HEK293 (cell line): ENCODE results near the gene CCDC142.
A peak's percentile ranks its signal among the peaks of the same experiment; 100 is the strongest.

Source experiments
- CTCF ChIA-PET: fragments of 350-600 bp; formaldehyde crosslinking; extraction: SDS; loops from one replicate; lab custom pipeline; 2021; ENCODE audit warnings: antibody characterized with exemption; lab: Yijun Ruan, JAX
- POLR2A ChIA-PET: fragments of 300-600 bp; formaldehyde crosslinking; extraction: SDS; loops from one replicate; lab custom pipeline; 2020; ENCODE audit warnings: antibody characterized with exemption, inconsistent platforms; lab: Yijun Ruan, JAX
- H3K27ac ChIP-seq: fragments of 200-500 bp; sonication (Bioruptor generic); 2 replicates; pipeline ENCODE4 v1.5.1; 2014; ENCODE audit warnings: low read depth, low read length, control low read depth, inconsistent platforms; ENCODE audit errors: extremely low read depth
- H3K36me3 ChIP-seq, 2 experiments: fragments of 200-500 bp in 1 of 2; sonication (Bioruptor generic) in 1 of 2; 1 replicate in 1 of 2; 2 replicates in 1 of 2; pipeline ENCODE4 v1.5.1; 2014 to 2017; ENCODE audit warnings: inconsistent platforms in 2 of 2, low read length in 2 of 2; ENCODE audit not compliant: control insufficient read depth in 2 of 2, insufficient read depth in 1 of 2
- H3K4me1 ChIP-seq: fragments of 200-500 bp; sonication (Bioruptor generic); 2 replicates; pipeline ENCODE4 v1.5.1; 2014; ENCODE audit warnings: mild to moderate bottlenecking, low read length, inconsistent platforms; ENCODE audit not compliant: control insufficient read depth, insufficient read depth
- H3K4me3 ChIP-seq: 2 replicates; pipeline ENCODE4 v1.5.1; 2011; ENCODE audit warnings: low read depth, mild to moderate bottlenecking, control low read depth, low read length, moderate library complexity
- H3K9me3 ChIP-seq: fragments of 200-500 bp; sonication (Bioruptor generic); 2 replicates; pipeline ENCODE4 v1.5.1; 2014; ENCODE audit warnings: low read depth, low read length, inconsistent platforms; ENCODE audit not compliant: control insufficient read depth, insufficient read depth
- BCL6B ChIP-seq: fragments of 450-650 bp; formaldehyde crosslinking; IDR thresholded peaks from 2 replicates; pipeline ENCODE4 v1.5.1; 2017; ENCODE audit warnings: missing biosample characterization, missing genetic modification characterization
- GLIS1 ChIP-seq: fragments of 450-650 bp; formaldehyde crosslinking; IDR thresholded peaks from 2 replicates; pipeline ENCODE4 v1.5.1; 2016; ENCODE audit warnings: missing biosample characterization, missing genetic modification characterization
- HOXD13 ChIP-seq: sonication (generic); formaldehyde crosslinking; IDR thresholded peaks from 2 replicates; pipeline ENCODE4 v1.8.0; 2022; ENCODE audit warnings: missing genetic modification reagents, borderline replicate concordance
- KLF16 ChIP-seq: fragments of 450-650 bp; formaldehyde crosslinking; IDR thresholded peaks from 2 replicates; pipeline ENCODE4 v1.5.1; 2017; ENCODE audit warnings: missing biosample characterization, missing genetic modification characterization
- MEIS1 ChIP-seq: sonication (generic); formaldehyde crosslinking; IDR thresholded peaks from 2 replicates; pipeline ENCODE4 v1.8.1; 2022; ENCODE audit warnings: missing genetic modification reagents, mild to moderate bottlenecking, borderline replicate concordance
- PRDM10 ChIP-seq: fragments of 450-650 bp; formaldehyde crosslinking; IDR thresholded peaks from 2 replicates; pipeline ENCODE4 v1.5.1; 2016; ENCODE audit warnings: missing biosample characterization, missing genetic modification characterization
- ZBTB1 ChIP-seq: fragments of 450-650 bp; formaldehyde crosslinking; IDR thresholded peaks from 2 replicates; pipeline ENCODE4 v1.5.1; 2016; ENCODE audit warnings: missing biosample characterization, missing genetic modification characterization
- ZBTB26 ChIP-seq: fragments of 450-650 bp; formaldehyde crosslinking; optimal IDR thresholded peaks from 2 replicates; pipeline ENCODE3; 2016; ENCODE audit warnings: missing biosample characterization, mild to moderate bottlenecking, missing genetic modification characterization
- ZBTB49 ChIP-seq: fragments of 450-650 bp; formaldehyde crosslinking; IDR thresholded peaks from 2 replicates; pipeline ENCODE4 v1.5.1; 2016; ENCODE audit warnings: missing biosample characterization, missing genetic modification characterization, low read depth
- ZNF157 ChIP-seq: fragments of 450-650 bp; formaldehyde crosslinking; IDR thresholded peaks from 2 replicates; pipeline ENCODE4 v1.5.1; 2016; ENCODE audit warnings: missing biosample characterization, missing genetic modification characterization
- ZNF175 ChIP-seq: fragments of 450-650 bp; formaldehyde crosslinking; IDR thresholded peaks from 2 replicates; pipeline ENCODE4 v1.5.1; 2016; ENCODE audit warnings: missing biosample characterization, missing genetic modification characterization
- ZNF221 ChIP-seq: fragments of 450-650 bp; formaldehyde crosslinking; IDR thresholded peaks from 2 replicates; pipeline ENCODE4 v1.5.1; 2017; ENCODE audit warnings: missing biosample characterization, missing genetic modification characterization, borderline replicate concordance
- ZNF223 ChIP-seq: fragments of 450-650 bp; formaldehyde crosslinking; IDR thresholded peaks from 2 replicates; pipeline ENCODE4 v1.5.1; 2016; ENCODE audit warnings: missing biosample characterization, missing genetic modification characterization
- ZNF26 ChIP-seq: fragments of 450-650 bp; formaldehyde crosslinking; IDR thresholded peaks from 2 replicates; pipeline ENCODE4 v1.5.1; 2016; ENCODE audit warnings: missing biosample characterization, missing genetic modification characterization
- ZNF280C ChIP-seq: fragments of 450-650 bp; formaldehyde crosslinking; IDR thresholded peaks from 2 replicates; pipeline ENCODE4 v1.5.1; 2016; ENCODE audit warnings: missing biosample characterization, missing genetic modification characterization
- ZNF311 ChIP-seq: fragments of 450-650 bp; formaldehyde crosslinking; IDR thresholded peaks from 2 replicates; pipeline ENCODE4 v1.5.1; 2017; ENCODE audit warnings: missing biosample characterization, missing genetic modification characterization, borderline replicate concordance
- ZNF433 ChIP-seq: fragments of 450-650 bp; formaldehyde crosslinking; IDR thresholded peaks from 2 replicates; pipeline ENCODE4 v1.5.1; 2016; ENCODE audit warnings: missing biosample characterization, missing genetic modification characterization, low read depth
- ZNF513 ChIP-seq: fragments of 450-650 bp; IDR thresholded peaks from 2 replicates; pipeline ENCODE4 v1.5.1; 2018; ENCODE audit warnings: missing biosample characterization, missing genetic modification characterization
- ZNF561 ChIP-seq: fragments of 450-650 bp; IDR thresholded peaks from 2 replicates; pipeline ENCODE4 v1.5.1; 2018; ENCODE audit warnings: missing biosample characterization, missing genetic modification characterization, borderline replicate concordance
- ZNF658 ChIP-seq: fragments of 450-650 bp; formaldehyde crosslinking; IDR thresholded peaks from 2 replicates; pipeline ENCODE4; 2016; ENCODE audit warnings: missing biosample characterization, missing genetic modification characterization

The CCDC142 gene

GRCh38 chr2:74472945-74473258 is 9.9 kb downstream of the CCDC142 start (continued):
- TF ChIP-seq ZNF513 (tag by site-specific recombination) (no peak), ZBTB1 (tag by site-specific recombination) (no peak)
- TF ChIP-seq, all 188 proteins: peak for 0

GRCh38 chr2:74472086-74472944 is 10.5 kb downstream of the CCDC142 start, which contains the start of gene MRPL53:
Gene MRPL53 (minus strand): TSS chr2:74472680. CDS start chr2:74472660, 20 bp downstream.
- Histone ChIP-seq H3K27ac (peak within 1 kb of the TSS; percentile 87), H3K36me3 (peaks cover 18 to 31% of the 10 kb centered on the region in 2 experiments; a peak in 2 of 3 replicates), H3K4me3 (peak within 1 kb of the TSS; percentile 55), H3K9me3 (no peaks in the 10 kb centered on the region), H3K4me1 (0 out of 2 replicates have a peak, but pooled peaks cover 2% of the 10 kb centered on the region)
- ChIA-PET CTCF (interaction anchor here (0.8 to 1.5 kb wide), 4 partner anchors 10 to 195 kb away, joined by 3 to 14 read pairs (median 3); partner anchors contain the start of genes CCDC142, INO80B and TTC31), POLR2A (interaction anchor here (0.9 to 4.0 kb wide), 9 partner anchors 9 to 118 kb away, joined by 3 to 44 read pairs (median 5); partner anchors contain the start of genes AUP1, CCDC142, HTRA2 and INO80B)
- peak; percentile 70 for TF ChIP-seq ZBTB26
- 0 out of 2 replicates have a peak, but pooled peaks have one; percentile 8 for TF ChIP-seq GLIS1 (tag by site-specific recombination)
- peak; percentile 83 for TF ChIP-seq HOXD13 (CRISPR knock-in tag)
- no peak for TF ChIP-seq ZNF157 (tag by site-specific recombination)
- no peak for TF ChIP-seq BCL6B (tag by site-specific recombination)
- TF ChIP-seq ZNF561 (tag by site-specific recombination), result peak; percentile 21; the same call in 1 of the 2 replicates
- TF ChIP-seq MEIS1 (CRISPR knock-in tag), result peak; percentile 59; the same call in 1 of the 2 replicates
- TF ChIP-seq ZNF175 (tag by site-specific recombination), result no peak
- no peak for TF ChIP-seq ZNF658 (tag by site-specific recombination)
- no peak for TF ChIP-seq ZNF223 (tag by site-specific recombination)
- TF ChIP-seq ZNF26 (tag by site-specific recombination), result no peak
- TF ChIP-seq PRDM10 (tag by site-specific recombination), result peak; percentile 72
- no peak for TF ChIP-seq ZNF433 (tag by site-specific recombination)
- no peak for TF ChIP-seq ZNF311 (tag by site-specific recombination)
- no peak for TF ChIP-seq ZNF221 (tag by site-specific recombination)
- no peak for TF ChIP-seq ZNF280C
- no peak for TF ChIP-seq KLF16 (tag by site-specific recombination)
- TF ChIP-seq ZBTB49, result no peak
